NCI-H774 (cell line): ENCODE results near the gene GHRH.

Experiments
- DNase-seq: peaks from one replicate; lab custom pipeline; 2025; lab: John Stamatoyannopoulos, UW

GHRH gene

DNA sequence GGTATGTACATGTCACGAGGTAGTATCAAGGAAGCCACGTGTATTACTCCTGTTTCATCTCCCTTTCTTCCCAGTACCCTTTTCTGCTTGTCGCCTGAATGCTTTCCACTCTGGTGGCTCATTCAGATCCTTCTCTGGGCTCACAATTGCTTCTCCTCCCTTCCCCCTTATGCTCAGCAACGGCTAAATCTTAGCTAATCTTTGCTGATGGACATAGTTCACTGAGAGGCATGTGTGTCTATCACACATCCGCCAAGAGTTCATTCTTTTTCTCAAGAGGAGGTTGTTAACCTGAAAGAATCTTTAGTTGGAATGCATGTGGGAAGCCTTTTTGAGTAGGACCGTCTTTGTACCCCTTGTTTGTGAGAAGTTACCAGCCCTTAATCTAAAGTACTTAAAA, 56.5 kb downstream of the GHRH start:
- no peak for DNase-seq

DNA sequence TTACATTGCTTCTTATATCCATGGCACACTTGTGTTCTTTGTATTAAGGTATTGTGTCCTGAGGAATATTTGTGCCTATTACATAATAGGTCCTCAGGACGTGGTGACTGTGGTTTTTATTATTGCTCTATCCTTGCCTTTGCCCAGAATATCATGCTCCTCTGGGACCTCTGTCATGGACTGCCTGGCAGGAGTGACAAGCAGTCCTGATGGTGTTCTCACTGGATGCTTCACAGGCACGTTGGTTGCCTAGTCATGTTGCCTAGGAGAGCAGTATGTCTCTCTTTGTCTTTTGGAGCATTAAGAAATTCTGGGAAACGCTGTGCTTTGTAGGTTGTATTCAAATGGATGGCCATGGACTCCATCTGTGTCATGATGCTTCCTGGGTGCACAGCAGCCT, 57.6 kb downstream of the GHRH start:
- no peak for DNase-seq

DNA sequence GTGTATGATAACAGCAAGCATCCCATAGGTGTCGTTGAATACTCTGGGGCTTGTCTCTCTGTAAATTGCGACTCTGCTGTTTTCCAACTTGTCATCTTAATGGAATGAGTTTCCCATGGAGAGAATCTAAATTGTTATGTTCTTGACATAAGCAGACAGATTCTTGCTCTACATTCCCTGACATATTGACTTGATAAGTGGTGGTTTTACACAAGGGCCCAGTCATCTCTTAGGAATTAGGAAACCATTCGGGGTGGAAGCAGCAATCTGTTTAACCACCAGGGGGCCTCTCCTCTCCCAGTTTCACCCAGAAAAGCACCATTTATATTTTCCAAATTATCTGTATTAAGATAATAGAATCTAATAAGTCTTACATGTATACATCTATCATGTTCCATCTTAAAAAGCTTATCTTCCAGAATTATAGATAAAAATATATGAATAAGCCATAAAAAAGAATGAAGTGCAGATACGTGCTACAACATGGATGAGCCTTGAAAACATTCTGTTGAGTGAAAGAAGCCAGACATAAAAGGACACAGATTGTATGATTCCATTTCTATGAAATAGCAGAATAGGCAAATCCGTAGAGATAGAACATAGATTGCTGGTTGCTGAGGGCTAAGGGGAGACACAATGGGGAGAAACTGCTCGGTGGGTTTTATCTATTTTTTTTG, 59.2 kb downstream of the GHRH start:
- no peak for DNase-seq

DNA sequence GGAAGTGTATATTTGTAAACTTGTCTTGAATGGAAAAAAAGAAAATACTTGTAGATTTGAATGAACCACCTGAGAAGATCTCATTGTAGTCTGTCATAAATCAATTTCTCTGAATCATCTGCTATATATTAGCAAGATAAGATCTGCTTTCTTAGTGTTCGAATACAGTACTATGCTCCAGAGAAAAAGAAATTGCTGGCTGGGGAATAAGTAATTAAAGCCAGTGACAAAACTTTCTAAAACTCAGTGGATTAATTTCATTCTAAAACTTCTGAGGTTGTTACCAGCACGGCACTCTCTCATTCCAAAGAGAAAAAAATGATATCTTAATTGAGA, 59.8 kb downstream of the GHRH start:
- no peak for DNase-seq
